Measurements from ENCODE around the gene FLYWCH2. TPM values are rescaled to one million over a fixed set of nuclear protein-coding genes. Genes with fewer than 3 reads are reported as not detected.

FLYWCH2 gene
- total and polyA plus RNA-seq, 10 donors: 27.5 to 98.6 (median 49.0) TPM

GRCh38 chr16:2867987-2868789 lies 14.8 kb upstream of the FLYWCH2 start:
- H3K27ac ChIP-seq: peak overlapping the region; percentile 93 to 99 (median 96)
- H3K27me3 ChIP-seq (replicated peaks in 1 of 7): peaks cover 0 to 3% (median 0%) of the 10 kb centered on the region in 7 donors
- peak; percentile 98 for DNase-seq
- TF ChIP-seq POLR2AphosphoS5 (IDR thresholded peaks at IDR 0.05) (peak; percentile 82 to 91 (median 85)), POLR2A (IDR thresholded peaks at IDR 0.05) (no peak), CTCF (IDR thresholded peaks at IDR 0.05 in 8 of 11, conservative IDR thresholded peaks at IDR 0.05 in 3 of 11) (peak; percentile 94 to 99 (median 98))
- no peaks in the 10 kb centered on the region for H3K36me3 ChIP-seq
- H3K4me3 ChIP-seq: peak overlapping the region; percentile 57 to 84 (median 64)
- H3K4me1 ChIP-seq: peaks cover 0 to 38% (median 26%) of the 10 kb centered on the region in 6 donors
- 0 to 1% (median 0%) methylated on average over 11 to 45 of the region's 45 CpGs for WGBS, 5 donors
- H3K9me3 ChIP-seq: no peaks in the 10 kb centered on the region
- intact Hi-C loops (cut with DNase I; ENCODE audit: low total_unique reads): no loop called here

- WGBS, 5 donors: 86 to 92% (median 88%) methylated on average over 6 of the region's 6 CpGs
- peaks cover 0 to 50% (median 31%) of the 10 kb centered on the region in 6 donors for H3K4me1 ChIP-seq
- H3K36me3 ChIP-seq: no peaks in the 10 kb centered on the region
- DNase-seq: no peak
- intact Hi-C loops (cut with DNase I; ENCODE audit: low total_unique reads): loop anchor here (5.0 kb wide), 1 partner anchor 50 kb away; no protein-coding TSS in a partner anchor
- H3K9me3 ChIP-seq: no peaks in the 10 kb centered on the region
- TF ChIP-seq POLR2A (IDR thresholded peaks at IDR 0.05): no peak
- TF ChIP-seq CTCF (IDR thresholded peaks at IDR 0.05 in 8 of 11, conservative IDR thresholded peaks at IDR 0.05 in 3 of 11): no peak
- TF ChIP-seq POLR2AphosphoS5 (IDR thresholded peaks at IDR 0.05): no peak
- H3K4me3 ChIP-seq: no peak overlapping the region
- H3K27me3 ChIP-seq (replicated peaks in 1 of 7): peaks cover 0 to 5% (median 0%) of the 10 kb centered on the region in 7 donors
- H3K27ac ChIP-seq: no peak overlapping the region
Measured at GRCh38 chr16:2871926-2872325, 11.1 kb upstream of the FLYWCH2 start.

GRCh38 chr16:2874032-2874911 lies 8.7 kb upstream of the FLYWCH2 start:
- Histone ChIP-seq H3K4me3 (no peak overlapping the region), H3K4me1 (peaks cover 0 to 30% (median 15%) of the 10 kb centered on the region in 6 donors), H3K9me3 (no peaks in the 10 kb centered on the region), H3K27me3 (replicated peaks in 1 of 7) (peaks cover 0 to 5% (median 0%) of the 10 kb centered on the region in 7 donors), H3K27ac (peak overlapping the region in 4 of 8 donors; percentile 15 to 50 (median 26)), H3K36me3 (no peaks in the 10 kb centered on the region)
- DNase-seq: no peak
- TF ChIP-seq POLR2A (IDR thresholded peaks at IDR 0.05): no peak
- no peak for TF ChIP-seq POLR2AphosphoS5 (IDR thresholded peaks at IDR 0.05)
- TF ChIP-seq CTCF (IDR thresholded peaks at IDR 0.05 in 8 of 11, conservative IDR thresholded peaks at IDR 0.05 in 3 of 11): no peak
- 62 to 68% (median 63%) methylated on average over 21 of the region's 21 CpGs for WGBS, 5 donors
- intact Hi-C loops (cut with DNase I; ENCODE audit: low total_unique reads): loop anchor here (5.0 kb wide), 1 partner anchor 48 kb away; no protein-coding TSS in a partner anchor
